CD4-positive, alpha-beta T cell (primary cell): ENCODE measurements around the gene TUT1. TPM values are rescaled to one million over a fixed set of nuclear protein-coding genes. Genes with fewer than 3 reads are reported as not detected.
A peak's percentile ranks its signal among the peaks of the same experiment; 100 is the strongest.

Experiments
- ATAC-seq: fragments of 200-7000 bp; cut with Tn5 transposase; one replicate; pipeline ENCODE4 v1.10.0; 2022; ENCODE audit warnings: mild to moderate bottlenecking; ENCODE audit not compliant: poor library complexity
- CTCF ChIA-PET: fragments of 350-600 bp; sonication (Branson Sonifier 250); formaldehyde crosslinking; loops from one replicate; lab custom pipeline; 2021; ENCODE audit warnings: antibody characterized with exemption, inconsistent platforms; lab: Charles Lee
- POLR2A ChIA-PET: fragments of 350-600 bp; sonication (Branson Sonifier 250); formaldehyde crosslinking; loops from one replicate; lab custom pipeline; 2021; ENCODE audit warnings: antibody characterized with exemption, inconsistent platforms; lab: Charles Lee
- DNase-seq, 14 experiments: peaks; one replicate each; pipeline ENCODE4 v3.0.0-alpha.2; 2013 to 2020; ENCODE audit warnings: mixed read lengths in 2 of 14
- H3K27ac ChIP-seq, 2 donors: one replicate each; pipeline versions ENCODE4 v1.5.1 to v1.7.0; 2013; ENCODE audit warnings: low read length in 2 of 2, low read depth in 1 of 2, mild to moderate bottlenecking in 1 of 2
- H3K27me3 ChIP-seq, 2 experiments: 1 replicate in 1 of 2; 2 replicates in 1 of 2; pipeline versions ENCODE4 v1.6.1 to v1.7.0; 2013; ENCODE audit warnings: low read length in 2 of 2, control low read depth in 1 of 2, mild to moderate bottlenecking in 1 of 2, moderate library complexity in 1 of 2; ENCODE audit not compliant: insufficient read depth in 2 of 2, control insufficient read depth in 1 of 2
- H3K36me3 ChIP-seq: one replicate; pipeline ENCODE4 v1.6.1; 2013; ENCODE audit warnings: low read length, control low read depth; ENCODE audit not compliant: insufficient read depth
- H3K4me1 ChIP-seq: one replicate; pipeline ENCODE4 v1.6.1; 2013; ENCODE audit warnings: low read length, control low read depth; ENCODE audit not compliant: insufficient read depth
- H3K4me3 ChIP-seq: one replicate; pipeline ENCODE4 v1.5.1; 2013; ENCODE audit warnings: mild to moderate bottlenecking, low read length, moderate library complexity
- H3K9me3 ChIP-seq, 2 experiments: 1 replicate in 1 of 2; 2 replicates in 1 of 2; pipeline versions ENCODE4 v1.6.1 to v1.7.0; 2013; ENCODE audit warnings: low read length in 2 of 2, mild to moderate bottlenecking in 2 of 2, control low read depth in 1 of 2, moderate library complexity in 1 of 2; ENCODE audit not compliant: control insufficient read depth in 1 of 2, insufficient read depth in 1 of 2
- H3K27ac Mint-ChIP-seq: one replicate; pipeline ENCODE4 v1.8.0; 2020; ENCODE audit warnings: mixed read lengths
- H3K27me3 Mint-ChIP-seq: one replicate; pipeline ENCODE4 v1.8.0; 2021; ENCODE audit warnings: mixed read lengths
- H3K36me3 Mint-ChIP-seq: one replicate; pipeline ENCODE4 v1.8.0; 2021; ENCODE audit warnings: low read depth, mixed read lengths
- H3K4me1 Mint-ChIP-seq: one replicate; pipeline ENCODE4 v1.8.0; 2021; ENCODE audit warnings: low read depth, mixed read lengths
- H3K4me3 Mint-ChIP-seq: one replicate; pipeline ENCODE4 v1.8.0; 2020; ENCODE audit warnings: mild to moderate bottlenecking, mixed read lengths
- H3K9me3 Mint-ChIP-seq: one replicate; pipeline ENCODE4 v1.8.0; 2020; ENCODE audit warnings: mixed read lengths
- CTCF ChIP-seq: fragments of 200-600 bp; IDR thresholded peaks from one replicate; pipeline ENCODE4 v1.8.0; 2022; ENCODE audit warnings: antibody characterized with exemption, mild to moderate bottlenecking
- intact Hi-C, 2 experiments: fragments of 100-400 bp; cut with DNase I in 1 of 2; cut with micrococcal nuclease in 1 of 2; formaldehyde crosslinking; loops; one replicate each; pipeline versions ENCODE4 v1.15.1 to v1.9.0; 2023 to 2025; cut with DNase I, micrococcal nuclease
- total RNA-seq, 174 experiments: library from RNA in 2 of 174; stranded (reverse) in 2 of 174; gene quantifications; one replicate each; pipeline ENCODE4 v1.2.3 and lab custom pipeline; 2021 to 2026

TUT1 gene
- total RNA-seq, 2 experiments from 2014 or later = 25.5 to 26.2 TPM

DNA sequence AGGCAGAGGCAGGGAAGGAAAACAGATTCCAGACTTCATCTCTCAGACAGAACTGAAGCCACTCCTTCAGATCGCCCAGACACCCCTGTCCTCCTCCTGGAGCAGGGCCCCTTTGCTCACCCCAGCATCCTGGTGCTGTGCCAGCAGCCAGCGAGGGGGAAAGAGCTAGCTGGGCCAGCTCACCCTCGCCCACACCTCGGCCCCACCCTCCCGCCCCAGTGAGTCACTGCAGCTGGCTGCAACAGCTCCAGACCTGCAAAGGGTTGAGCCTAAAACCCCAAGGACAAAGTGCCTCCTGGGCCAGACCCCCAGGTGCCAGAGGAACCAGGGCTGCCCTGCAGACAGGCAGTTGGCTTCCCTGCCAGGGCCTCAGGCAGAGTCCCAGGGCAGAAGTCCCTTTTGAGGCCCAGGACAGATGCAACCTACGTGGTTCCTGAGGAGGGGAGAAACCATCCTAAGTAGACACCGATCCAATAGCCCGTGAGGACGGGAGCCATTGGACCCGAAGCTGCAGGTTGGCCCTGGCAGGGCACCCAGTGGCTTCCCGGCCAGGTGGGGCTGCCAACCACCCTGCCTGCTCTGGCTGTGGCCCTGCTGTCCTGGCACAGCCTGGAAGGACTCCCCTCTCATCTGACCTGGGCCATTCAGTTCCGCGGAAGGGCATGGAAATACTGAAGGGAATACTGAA lies 51.9 kb downstream of the TUT1 start:
- Histone ChIP-seq H3K9me3 (no peaks in the 10 kb centered on the region), H3K27me3 (no peaks in the 10 kb centered on the region), H3K4me3 (peak overlapping the region; percentile 23), H3K27ac (peak overlapping the region; percentile 51 to 52), H3K4me1 (peaks cover 77% of the 10 kb centered on the region), H3K36me3 (peaks cover 45% of the 10 kb centered on the region)
- Mint-ChIP-seq H3K9me3 (no peaks in the 10 kb centered on the region), H3K4me3 (peak overlapping the region; percentile 66), H3K27me3 (no peaks in the 10 kb centered on the region), H3K36me3 (peaks cover 42% of the 10 kb centered on the region), H3K27ac (peak overlapping the region; percentile 55), H3K4me1 (peaks cover 63% of the 10 kb centered on the region)
- no peak for TF ChIP-seq CTCF
- ChIA-PET CTCF (interaction anchor here (4.1 to 10.9 kb wide), 2 partner anchors 17 to 115 kb away, joined by 35 to 251 read pairs; no protein-coding TSS in a partner anchor), POLR2A (interaction anchor here (0.9 to 2.3 kb wide), 2 partner anchors 9 to 13 kb away, joined by 3 to 10 read pairs; no protein-coding TSS in a partner anchor)
- no peak for ATAC-seq
- intact Hi-C loops = no loop called here
- peak in 11 of 14 experiments; percentile 22 to 75 (median 49) for DNase-seq

GRCh38 chr11:62538470-62539237 lies 52.7 kb downstream of the TUT1 start:
- Histone ChIP-seq H3K27me3 (no peaks in the 10 kb centered on the region), H3K4me1 (peaks cover 69% of the 10 kb centered on the region), H3K4me3 (no peak overlapping the region), H3K9me3 (no peaks in the 10 kb centered on the region), H3K36me3 (peaks cover 48% of the 10 kb centered on the region), H3K27ac (peak overlapping the region in 1 of 2 donors; percentile 51)
- Mint-ChIP-seq H3K36me3 (peaks cover 49% of the 10 kb centered on the region), H3K9me3 (no peaks in the 10 kb centered on the region), H3K27ac (peak overlapping the region; percentile 55), H3K4me3 (peak overlapping the region; percentile 66), H3K27me3 (no peaks in the 10 kb centered on the region), H3K4me1 (peaks cover 56% of the 10 kb centered on the region)
- CTCF ChIA-PET = interaction anchor here (1.2 to 10.9 kb wide), 2 partner anchors 17 to 114 kb away, joined by 4 to 251 read pairs; no protein-coding TSS in a partner anchor
- no peak for TF ChIP-seq CTCF
- POLR2A ChIA-PET = interaction anchor here (0.9 to 2.3 kb wide), 4 partner anchors 9 to 22 kb away, joined by 3 to 10 read pairs (median 4); no protein-coding TSS in a partner anchor
- no peak for DNase-seq
- intact Hi-C loops = no loop called here
- no peak for ATAC-seq

DNA sequence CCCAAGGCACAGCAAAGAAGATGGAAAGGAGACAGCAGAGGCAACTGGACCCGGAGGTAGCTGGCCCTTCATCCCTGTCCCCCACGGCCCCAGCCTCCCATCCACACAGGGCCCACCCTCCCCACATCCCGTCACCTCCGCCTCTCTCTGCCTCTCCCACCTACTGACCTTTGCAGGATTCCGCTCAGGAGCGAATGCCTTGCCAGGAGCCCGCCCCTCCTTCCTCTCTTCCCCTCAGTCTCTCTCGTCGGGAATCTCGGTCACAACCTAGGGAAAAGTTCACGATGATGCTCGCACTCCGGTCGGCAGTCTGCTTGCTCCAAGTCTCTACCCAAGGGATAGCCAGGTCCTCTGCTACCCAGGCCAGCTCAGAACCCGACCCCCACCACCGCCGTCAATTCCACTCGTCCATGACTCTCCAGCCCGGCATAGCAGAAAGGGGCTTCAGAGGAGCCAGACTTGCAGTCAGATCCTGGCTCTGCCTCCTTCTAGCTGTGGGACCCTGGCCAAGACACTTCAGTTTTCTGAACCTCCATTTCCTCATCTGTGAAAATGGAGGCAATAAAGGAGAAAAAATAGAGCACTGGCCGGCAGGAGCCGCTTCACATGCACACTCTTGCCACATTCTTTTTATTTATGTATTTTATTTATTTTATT lies 54.9 kb downstream of the TUT1 start:
- Histone ChIP-seq H3K4me3 (no peak overlapping the region), H3K36me3 (peaks cover 67% of the 10 kb centered on the region), H3K4me1 (peaks cover 50% of the 10 kb centered on the region), H3K27me3 (no peaks in the 10 kb centered on the region), H3K27ac (no peak overlapping the region), H3K9me3 (no peaks in the 10 kb centered on the region)
- Mint-ChIP-seq H3K36me3 (peaks cover 63% of the 10 kb centered on the region), H3K4me1 (peaks cover 34% of the 10 kb centered on the region), H3K27me3 (no peaks in the 10 kb centered on the region), H3K27ac (peak overlapping the region; percentile 49), H3K4me3 (no peak overlapping the region), H3K9me3 (no peaks in the 10 kb centered on the region)
- POLR2A ChIA-PET = interaction anchor here (1.3 kb wide), 1 partner anchor 21 kb away, joined by 3 read pairs; no protein-coding TSS in a partner anchor
- DNase-seq (no peak), ATAC-seq (no peak)
- intact Hi-C loops = no loop called here
- CTCF ChIA-PET = interaction anchor here (10.9 kb wide), 1 partner anchor 20 kb away, joined by 251 read pairs; no protein-coding TSS in a partner anchor
- no peak for TF ChIP-seq CTCF
